ENCODE results near the gene ITGA2B. TPM values are rescaled to one million over a fixed set of nuclear protein-coding genes. Genes with fewer than 3 reads are reported as not detected.
"Not testable (repeated sequence)": the region's sequence is repeated elsewhere in the genome, so short reads cannot be mapped to it uniquely, and the experiment has no call there.

Gene ITGA2B
- total RNA-seq, 1 experiment from 2014 or later = 0.67 TPM

GRCh38 chr17:44345454-44346026, 43.9 kb downstream of the ITGA2B start:
- no peaks in the 10 kb centered on the region for H3K4me1 ChIP-seq
- H3K36me3 ChIP-seq = no peaks in the 10 kb centered on the region
- DNase-seq = peak; percentile 83 to 87
- H3K4me3 ChIP-seq = peak overlapping the region; percentile 62
- H3K9me3 ChIP-seq (replicated peaks) = no peaks in the 10 kb centered on the region
- no peaks in the 10 kb centered on the region for H3K27me3 ChIP-seq
- no peak overlapping the region for H3K27ac ChIP-seq

- H3K9me3 ChIP-seq (replicated peaks) = no peaks in the 10 kb centered on the region
- peaks cover 3% of the 10 kb centered on the region; the same call in 1 of the 2 replicates for H3K4me1 ChIP-seq
- no peak within 1 kb of the TSS for H3K27ac ChIP-seq
- DNase-seq = peak; percentile 98 to 99
- H3K4me3 ChIP-seq = peak within 1 kb of the TSS; percentile 62
- no peaks in the 10 kb centered on the region for H3K36me3 ChIP-seq
- H3K27me3 ChIP-seq = no peaks in the 10 kb centered on the region
These were observed 44.5 kb downstream of the ITGA2B start, which contains the start of gene GRN for GRCh38 chr17:44344939-44345453. Gene GRN (plus strand): TSS chr17:44345302. CDS start chr17:44349165, 3,863 bp downstream.

GRCh38 chr17:44343510-44344209, 45.8 kb downstream of the ITGA2B start:
- Histone ChIP-seq H3K9me3 (replicated peaks) (no peaks in the 10 kb centered on the region), H3K4me1 (peaks cover 3% of the 10 kb centered on the region; the same call in 1 of the 2 replicates), H3K36me3 (no peaks in the 10 kb centered on the region), H3K27me3 (no peaks in the 10 kb centered on the region), H3K27ac (no peak overlapping the region), H3K4me3 (no peak overlapping the region)
- DNase-seq = no peak

- H3K4me1 ChIP-seq, H3K27me3 ChIP-seq, H3K27ac ChIP-seq: not testable (repeated sequence)
These were observed 48.9 kb downstream of the ITGA2B start for GRCh38 chr17:44340553-44340952.

GRCh38 chr17:44338702-44339101, 50.7 kb downstream of the ITGA2B start:
- H3K4me1 ChIP-seq = peaks cover 3% of the 10 kb centered on the region; the same call in 1 of the 2 replicates
- no peak overlapping the region for H3K4me3 ChIP-seq
- no peak for DNase-seq
- H3K9me3 ChIP-seq (replicated peaks) = no peaks in the 10 kb centered on the region
- H3K27me3 ChIP-seq = peaks cover 11% of the 10 kb centered on the region
- H3K36me3 ChIP-seq = no peaks in the 10 kb centered on the region
- no peak overlapping the region for H3K27ac ChIP-seq

More at GRCh38 chr17:44340553-44340952, 48.9 kb downstream of the ITGA2B start:
- not testable (repeated sequence) for H3K36me3 ChIP-seq; H3K4me3 ChIP-seq; H3K9me3 ChIP-seq (replicated peaks)
- DNase-seq = peak in 1 of 2 experiments; percentile 33

- Histone ChIP-seq H3K4me1 (peaks cover 3% of the 10 kb centered on the region; the same call in 1 of the 2 replicates), H3K36me3 (no peaks in the 10 kb centered on the region), H3K27me3 (peaks cover 20% of the 10 kb centered on the region), H3K4me3 (no peak overlapping the region), H3K9me3 (replicated peaks) (no peaks in the 10 kb centered on the region), H3K27ac (no peak overlapping the region)
- no peak for DNase-seq
These were observed 53.5 kb downstream of the ITGA2B start for GRCh38 chr17:44335968-44336367.

GRCh38 chr17:44335564-44335963, 53.9 kb downstream of the ITGA2B start:
- no peak for DNase-seq
- H3K4me3 ChIP-seq = no peak overlapping the region
- H3K4me1 ChIP-seq = peaks cover 3% of the 10 kb centered on the region; the same call in 1 of the 2 replicates

GRCh38 chr17:44334727-44335126, 54.7 kb downstream of the ITGA2B start:
- Histone ChIP-seq H3K27me3 (peaks cover 20% of the 10 kb centered on the region), H3K27ac (no peak overlapping the region), H3K9me3 (replicated peaks) (no peaks in the 10 kb centered on the region), H3K36me3 (no peaks in the 10 kb centered on the region), H3K4me3 (no peak overlapping the region), H3K4me1 (no peaks in the 10 kb centered on the region)
- no peak for DNase-seq

More at GRCh38 chr17:44335564-44335963, 53.9 kb downstream of the ITGA2B start:
- Histone ChIP-seq H3K9me3 (replicated peaks) (no peaks in the 10 kb centered on the region), H3K36me3 (no peaks in the 10 kb centered on the region), H3K27ac (no peak overlapping the region), H3K27me3 (peaks cover 20% of the 10 kb centered on the region)

GRCh38 chr17:44334315-44334714, 55.1 kb downstream of the ITGA2B start:
- H3K4me3 ChIP-seq = no peak overlapping the region
- H3K9me3 ChIP-seq (replicated peaks) = no peaks in the 10 kb centered on the region
- H3K4me1 ChIP-seq = no peaks in the 10 kb centered on the region
- no peak for DNase-seq
- H3K27ac ChIP-seq = no peak overlapping the region
- H3K36me3 ChIP-seq = no peaks in the 10 kb centered on the region
- peaks cover 20% of the 10 kb centered on the region for H3K27me3 ChIP-seq

GRCh38 chr17:44333371-44333770, 56.1 kb downstream of the ITGA2B start:
- DNase-seq = no peak
- no peak overlapping the region for H3K4me3 ChIP-seq
- no peak overlapping the region for H3K27ac ChIP-seq
- H3K36me3 ChIP-seq = no peaks in the 10 kb centered on the region
- H3K9me3 ChIP-seq (replicated peaks) = no peaks in the 10 kb centered on the region
- peaks cover 20% of the 10 kb centered on the region for H3K27me3 ChIP-seq
- no peaks in the 10 kb centered on the region for H3K4me1 ChIP-seq

GRCh38 chr17:44331249-44331760, 58.1 kb downstream of the ITGA2B start:
- peak; percentile 73 to 91 for DNase-seq
- Histone ChIP-seq H3K36me3 (no peaks in the 10 kb centered on the region), H3K9me3 (replicated peaks) (no peaks in the 10 kb centered on the region), H3K27me3 (peaks cover 19% of the 10 kb centered on the region), H3K4me3 (no peak overlapping the region), H3K27ac (no peak overlapping the region), H3K4me1 (no peaks in the 10 kb centered on the region)

- not testable (repeated sequence) for DNase-seq, H3K4me1 ChIP-seq, H3K27me3 ChIP-seq
These were observed 59.2 kb downstream of the ITGA2B start for GRCh38 chr17:44330263-44330662.

GRCh38 chr17:44329516-44329915, 59.9 kb downstream of the ITGA2B start:
- not testable (repeated sequence) for H3K36me3 ChIP-seq; H3K4me1 ChIP-seq; DNase-seq; H3K27me3 ChIP-seq; H3K27ac ChIP-seq; H3K4me3 ChIP-seq; H3K9me3 ChIP-seq (replicated peaks)

More at GRCh38 chr17:44330263-44330662, 59.2 kb downstream of the ITGA2B start:
- not testable (repeated sequence) for H3K9me3 ChIP-seq (replicated peaks); H3K36me3 ChIP-seq; H3K4me3 ChIP-seq; H3K27ac ChIP-seq

- Histone ChIP-seq H3K36me3 (0 out of 2 replicates have a peak, but pooled peaks cover 2% of the 10 kb centered on the region), H3K27ac (no peak overlapping the region), H3K4me3 (no peak overlapping the region), H3K4me1 (no peaks in the 10 kb centered on the region), H3K27me3 (peaks cover 5% of the 10 kb centered on the region; the same call in 1 of the 2 replicates), H3K9me3 (replicated peaks) (no peaks in the 10 kb centered on the region)
- DNase-seq = no peak
These were observed 61.6 kb downstream of the ITGA2B start for GRCh38 chr17:44327715-44328449.
